ENCODE data around the gene OSMR.

DNA sequence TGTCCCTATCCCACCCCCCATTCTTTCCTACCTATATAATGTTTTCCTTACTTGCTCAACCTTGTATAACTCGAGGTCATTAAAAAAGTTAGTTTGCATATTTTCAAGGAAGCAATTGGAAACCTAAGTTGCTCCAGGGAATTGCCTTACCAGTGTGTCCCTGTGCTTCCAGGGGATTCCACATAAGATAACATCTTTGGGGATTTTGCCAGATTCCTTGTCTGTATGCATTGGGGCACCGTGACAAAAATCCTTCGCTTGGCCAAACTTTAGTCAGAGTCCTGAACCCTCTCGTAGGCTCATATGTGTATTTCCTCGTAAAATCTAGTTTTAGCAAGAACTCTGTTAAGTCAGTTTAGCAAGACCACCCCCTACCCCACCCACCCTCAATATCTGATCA, 14.7 kb upstream of the OSMR start:
- no peak for TF ChIP-seq EZH2 (IDR thresholded peaks at IDR 0.05; ENCODE audit: borderline replicate concordance, insufficient read depth, low read depth, low read length, poor library complexity, severe bottlenecking)
- TF ChIP-seq, protein P1, sequence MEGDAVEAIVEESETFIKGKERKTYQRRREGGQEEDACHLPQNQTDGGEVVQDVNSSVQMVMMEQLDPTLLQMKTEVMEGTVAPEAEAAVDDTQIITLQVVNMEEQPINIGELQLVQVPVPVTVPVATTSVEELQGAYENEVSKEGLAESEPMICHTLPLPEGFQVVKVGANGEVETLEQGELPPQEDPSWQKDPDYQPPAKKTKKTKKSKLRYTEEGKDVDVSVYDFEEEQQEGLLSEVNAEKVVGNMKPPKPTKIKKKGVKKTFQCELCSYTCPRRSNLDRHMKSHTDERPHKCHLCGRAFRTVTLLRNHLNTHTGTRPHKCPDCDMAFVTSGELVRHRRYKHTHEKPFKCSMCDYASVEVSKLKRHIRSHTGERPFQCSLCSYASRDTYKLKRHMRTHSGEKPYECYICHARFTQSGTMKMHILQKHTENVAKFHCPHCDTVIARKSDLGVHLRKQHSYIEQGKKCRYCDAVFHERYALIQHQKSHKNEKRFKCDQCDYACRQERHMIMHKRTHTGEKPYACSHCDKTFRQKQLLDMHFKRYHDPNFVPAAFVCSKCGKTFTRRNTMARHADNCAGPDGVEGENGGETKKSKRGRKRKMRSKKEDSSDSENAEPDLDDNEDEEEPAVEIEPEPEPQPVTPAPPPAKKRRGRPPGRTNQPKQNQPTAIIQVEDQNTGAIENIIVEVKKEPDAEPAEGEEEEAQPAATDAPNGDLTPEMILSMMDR (IDR thresholded peaks at IDR 0.05): no peak
